Neural progenitor cell (in vitro differentiated cells): Measurements from ENCODE around the gene SLC44A1.

Experiments used
- EZH2phosphoT487 ChIP-seq: fragments of 200-600 bp; sonication (generic); IDR thresholded peaks from 2 replicates; pipeline ENCODE4 v1.6.1; 2017; ENCODE audit warnings: antibody characterized with exemption
- TF ChIP-seq, protein P1 (sequence below): fragments of 200-600 bp; sonication (generic); IDR thresholded peaks from 2 replicates; pipeline ENCODE4 v1.5.1; 2017; ENCODE audit warnings: antibody characterized with exemption, mild to moderate bottlenecking

DNA sequence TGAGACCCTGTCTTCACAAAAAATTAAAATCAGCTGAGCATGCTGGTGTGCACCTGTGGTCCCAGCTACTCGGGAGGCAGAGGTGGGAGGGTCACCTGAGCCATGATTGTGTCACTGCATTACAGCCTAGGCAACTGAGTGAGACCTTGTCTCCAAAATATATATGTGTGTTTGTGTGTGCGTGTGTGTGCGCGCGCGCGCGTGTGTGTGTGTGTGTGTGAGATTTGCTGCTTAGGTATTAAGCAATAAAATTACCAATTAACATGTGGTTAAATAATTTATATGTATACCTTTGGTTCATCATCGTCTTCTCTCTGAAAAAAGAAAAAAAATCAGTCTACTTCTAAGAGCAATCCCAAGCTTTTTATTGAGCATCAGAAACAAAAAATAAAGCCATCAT lies 117.4 kb downstream of the SLC44A1 start:
- TF ChIP-seq, protein P1, sequence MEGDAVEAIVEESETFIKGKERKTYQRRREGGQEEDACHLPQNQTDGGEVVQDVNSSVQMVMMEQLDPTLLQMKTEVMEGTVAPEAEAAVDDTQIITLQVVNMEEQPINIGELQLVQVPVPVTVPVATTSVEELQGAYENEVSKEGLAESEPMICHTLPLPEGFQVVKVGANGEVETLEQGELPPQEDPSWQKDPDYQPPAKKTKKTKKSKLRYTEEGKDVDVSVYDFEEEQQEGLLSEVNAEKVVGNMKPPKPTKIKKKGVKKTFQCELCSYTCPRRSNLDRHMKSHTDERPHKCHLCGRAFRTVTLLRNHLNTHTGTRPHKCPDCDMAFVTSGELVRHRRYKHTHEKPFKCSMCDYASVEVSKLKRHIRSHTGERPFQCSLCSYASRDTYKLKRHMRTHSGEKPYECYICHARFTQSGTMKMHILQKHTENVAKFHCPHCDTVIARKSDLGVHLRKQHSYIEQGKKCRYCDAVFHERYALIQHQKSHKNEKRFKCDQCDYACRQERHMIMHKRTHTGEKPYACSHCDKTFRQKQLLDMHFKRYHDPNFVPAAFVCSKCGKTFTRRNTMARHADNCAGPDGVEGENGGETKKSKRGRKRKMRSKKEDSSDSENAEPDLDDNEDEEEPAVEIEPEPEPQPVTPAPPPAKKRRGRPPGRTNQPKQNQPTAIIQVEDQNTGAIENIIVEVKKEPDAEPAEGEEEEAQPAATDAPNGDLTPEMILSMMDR = no peak
- TF ChIP-seq EZH2phosphoT487 = no peak
